K562 (cell line): ENCODE measurements around the gene AKAP12. TPM values are rescaled to one million over a fixed set of nuclear protein-coding genes. Genes with fewer than 3 reads are reported as not detected.

Experiments
- ATAC-seq: fragments of 200-7000 bp; cut with Tn5 transposase; 3 replicates; pipeline ENCODE4 v1.9.1; 2020; ENCODE audit warnings: moderate library complexity
- BruUV-seq: library from RNA; stranded (reverse); fragments of 400-500 nt; replicated peaks from 2 replicates; lab custom pipeline; 2021; lab: Mats Ljungman, UMichigan
- CTCF ChIA-PET: fragments of 300-600 bp; formaldehyde crosslinking; extraction: SDS; loops from one replicate; lab custom pipeline; 2021; ENCODE audit warnings: low intra/inter-chr PET ratio; lab: Yijun Ruan, JAX
- POLR2A ChIA-PET: fragments of 300-600, 350-650 bp; sonication (Branson Sonifier 250); formaldehyde crosslinking; extraction: SDS; loops from one replicate; lab custom pipeline; 2021; ENCODE audit warnings: antibody characterized with exemption, inconsistent platforms; lab: Yijun Ruan, JAX
- DNase-seq, 4 experiments: peaks; one replicate each; pipeline versions ENCODE4 v3.0.0 to v3.0.0-alpha.2; 2011 to 2018; ENCODE audit warnings: low spot score in 3 of 4, mixed read lengths in 3 of 4; ENCODE audit errors: extremely low read depth in 1 of 4
- FAIRE-seq: peaks from 2 replicates; lab custom pipeline; 2011; peaks lifted over from hg19 to GRCh38; lab: Jason Lieb, UNC
- H2AFZ ChIP-seq: 2 replicates; pipeline ENCODE4 v1.6.0; 2011; ENCODE audit warnings: low read depth, low read length, control low read depth, inconsistent platforms
- H3K27ac ChIP-seq: fragments of 200-600 bp; 3 replicates; pipeline ENCODE4 v1.8.0; 2011; ENCODE audit warnings: low read depth, mild to moderate bottlenecking, control low read depth, inconsistent platforms, low read length, moderate library complexity, mixed read lengths; ENCODE audit errors: extremely low read depth
- H3K27me3 ChIP-seq, 2 experiments: fragments of 300-600 bp in 1 of 2; 2 replicates in 1 of 2; 3 replicates in 1 of 2; pipeline versions ENCODE4 v1.6.0 to v1.8.0; 2011; ENCODE audit warnings: inconsistent platforms in 2 of 2, low read length in 2 of 2, mild to moderate bottlenecking in 1 of 2, mixed read lengths in 1 of 2, moderate library complexity in 1 of 2; ENCODE audit not compliant: control insufficient read depth in 2 of 2, insufficient read depth in 2 of 2
- H3K36me3 ChIP-seq: fragments of 300-600 bp; 3 replicates; pipeline ENCODE4 v1.8.0; 2011; ENCODE audit warnings: mild to moderate bottlenecking, low read length, inconsistent platforms; ENCODE audit not compliant: control insufficient read depth, insufficient read depth
- H3K4me1 ChIP-seq, 2 experiments: fragments of 200-600 bp in 1 of 2; replicated peaks in 1 of 2; 2 replicates in 1 of 2; 3 replicates in 1 of 2; pipeline versions ENCODE4 v1.5.1 to v1.8.0; 2011; ENCODE audit warnings: inconsistent platforms in 2 of 2, low read length in 2 of 2, mild to moderate bottlenecking in 1 of 2, mixed read lengths in 1 of 2, moderate library complexity in 1 of 2; ENCODE audit not compliant: control insufficient read depth in 2 of 2, insufficient read depth in 2 of 2
- H3K4me2 ChIP-seq: 2 replicates; pipeline ENCODE4 v1.6.1; 2011; ENCODE audit warnings: low read length, control low read depth, inconsistent platforms, mixed read lengths; ENCODE audit not compliant: insufficient read depth
- H3K4me3 ChIP-seq: fragments of 200-600 bp; sonication (generic), shearing (Covaris generic); 2 replicates; pipeline ENCODE4 v1.5.1; 2016; ENCODE audit warnings: control low read depth, inconsistent platforms
- H3K79me2 ChIP-seq: fragments of 200-600 bp; 3 replicates; pipeline ENCODE4 v1.8.0; 2011; ENCODE audit warnings: low read length, inconsistent platforms; ENCODE audit not compliant: control insufficient read depth, insufficient read depth
- H3K9ac ChIP-seq, 2 experiments: 2 replicates each; pipeline versions ENCODE4 v1.6.0 to v1.6.1; 2011; ENCODE audit warnings: low read depth in 2 of 2, low read length in 2 of 2, control low read depth in 1 of 2, inconsistent platforms in 1 of 2, mild to moderate bottlenecking in 1 of 2, mixed read lengths in 1 of 2; ENCODE audit not compliant: insufficient read depth in 1 of 2
- H3K9me1 ChIP-seq: one replicate; pipeline ENCODE4 v1.6.0; 2011; ENCODE audit warnings: inconsistent platforms, mild to moderate bottlenecking, low read length, moderate library complexity; ENCODE audit not compliant: control insufficient read depth, insufficient read depth
- H3K9me3 ChIP-seq: replicated peaks from 2 replicates; pipeline ENCODE4 v1.5.1; 2011; ENCODE audit warnings: low read depth, low read length, inconsistent platforms; ENCODE audit not compliant: control insufficient read depth, insufficient read depth
- H4K20me1 ChIP-seq: replicated peaks from 2 replicates; pipeline ENCODE4 v1.6.1; 2011; ENCODE audit warnings: low read length, inconsistent platforms, mixed read lengths; ENCODE audit not compliant: control insufficient read depth, insufficient read depth
- NFATC3 ChIP-seq: fragments of 450-650 bp; IDR thresholded peaks from 2 replicates; pipeline ENCODE4 v1.6.1; 2017; ENCODE audit warnings: mild to moderate bottlenecking
- NFE2 ChIP-seq: IDR thresholded peaks from 2 replicates; pipeline ENCODE4 v1.6.1; 2014; ENCODE audit warnings: antibody characterized with exemption, low read depth
- RAD51 ChIP-seq: fragments of 450-650 bp; IDR thresholded peaks from 2 replicates; pipeline ENCODE4 v1.7.1; 2016; ENCODE audit warnings: low read depth, mild to moderate bottlenecking, borderline replicate concordance
- RB1 ChIP-seq: fragments of 450-650 bp; IDR thresholded peaks from 2 replicates; pipeline ENCODE4 v1.6.1; 2017; ENCODE audit warnings: low read depth, mild to moderate bottlenecking
- SP2 ChIP-seq: IDR thresholded peaks from 2 replicates; pipeline ENCODE4 v1.6.1; 2011; ENCODE audit warnings: mild to moderate bottlenecking, low read depth, low read length, moderate library complexity; ENCODE audit not compliant: poor library complexity, severe bottlenecking; ENCODE audit errors: extremely low read depth
- SREBF1 ChIP-seq: fragments of 150-350 bp; IDR thresholded peaks from 2 replicates; pipeline ENCODE4 v1.6.1; 2014; ENCODE audit warnings: antibody characterized with exemption, low read depth, low read length, borderline replicate concordance
- ZNF318 ChIP-seq, 2 experiments: fragments of 450-650 bp; IDR thresholded peaks; 2 replicates each; pipeline ENCODE4 v1.6.1; 2016; ENCODE audit warnings: mild to moderate bottlenecking in 2 of 2, borderline replicate concordance in 1 of 2, low read depth in 1 of 2, moderate library complexity in 1 of 2
- ZNF76 ChIP-seq: fragments of 250-450 bp; sonication (Bioruptor Pico); IDR thresholded peaks from 2 replicates; pipeline ENCODE4 v1.4.0; 2020; ENCODE audit warnings: mild to moderate bottlenecking, moderate library complexity, borderline replicate concordance
- WGBS: fragments of 100-300 bp; shearing (Covaris generic); methylation state at CpG from one replicate; pipeline ENCODE4 v1.1.6; 2016; ENCODE audit warnings: low coverage, mixed read lengths; ENCODE audit not compliant: insufficient coverage; ENCODE audit errors: missing lambda C conversion rate; 5-methylcytosine and 5-hydroxymethylcytosine counted together
- in situ Hi-C: fragments of 300-500 bp; cut with MboI; formaldehyde crosslinking; loops from 4 replicates; pipeline ENCODE4 v1.15.0; 2018; ENCODE audit warnings: inconsistent platforms, mixed read lengths
- intact Hi-C: fragments of 100-400 bp; cut with micrococcal nuclease; formaldehyde crosslinking; loops from 2 replicates; pipeline ENCODE4 v1.14.2; 2022
- polyA plus RNA-seq, 8 experiments: library from polyadenylated mRNA; depleted of rRNA in 4 of 8; stranded (reverse) in 5 of 8; unstranded in 3 of 8; fragments of >200 nt; fragmentation: Nextera tagmentation in 2 of 8; fragmentation: Illumina TruSeq in 1 of 8; extraction: Ambion mirVana in 2 of 8; extraction: Trizol in 1 of 8; gene quantifications; 2 replicates each; pipeline versions ENCODE4 v1.2.1 to v1.2.3, GENCODE V29; 2011 to 2014; ENCODE audit warnings: inconsistent platforms in 1 of 8, missing spikeins in 1 of 8
- total RNA-seq, 7 experiments: library from RNA; depleted of rRNA in 6 of 7; stranded (reverse); fragments of >200 nt in 6 of 7; fragmentation: Illumina TruSeq in 2 of 7; extraction: Trizol in 2 of 7; gene quantifications; 2 replicates each; pipeline versions ENCODE4 v1.2.1 to v1.2.3, GENCODE V29; 2011 to 2021; ENCODE audit warnings: low replicate concordance in 1 of 7

AKAP12 gene
- total and polyA plus RNA-seq, 9 of the 15 experiments (the other 6 are each of a cell fraction or from before 2014, with no cell fraction given) = 0.08 to 2.0 (median 0.62) TPM

- BruUV-seq = no TSS peak
- no peaks in the 10 kb centered on the region for H4K20me1 ChIP-seq
- H3K27me3 ChIP-seq = peaks cover 56 to 73% of the 10 kb centered on the region in 2 experiments
- H3K9ac ChIP-seq = no peak overlapping the region
- intact Hi-C loops = no loop called here
- DNase-seq (no peak), ATAC-seq (no peak), FAIRE-seq (no peak)
- no peaks in the 10 kb centered on the region for H3K79me2 ChIP-seq
- CTCF ChIA-PET = no interaction called here
- no peak overlapping the region for H3K4me2 ChIP-seq
- 4% methylated on average over 12 of the region's 12 CpGs for WGBS
- no peak overlapping the region for H2AFZ ChIP-seq
- H3K4me3 ChIP-seq = no peak overlapping the region
- TF ChIP-seq RB1 = no peak
- no peak for TF ChIP-seq ZNF318 (IDR thresholded peaks at IDR 0.05; ENCODE audit: borderline replicate concordance in 1 of 2, low read depth in 1 of 2)
- TF ChIP-seq NFE2 = no peak
- TF ChIP-seq SP2 = no peak
- TF ChIP-seq ZNF76 = no peak
- no peak for TF ChIP-seq NFATC3
- no peak for TF ChIP-seq SREBF1
- TF ChIP-seq RAD51 = no peak
- in situ Hi-C loops = no loop called here
- no peaks in the 10 kb centered on the region for H3K9me1 ChIP-seq
- no peaks in the 10 kb centered on the region for H3K9me3 ChIP-seq
- POLR2A ChIA-PET = interaction anchor here (0.6 to 1.8 kb wide), 4 partner anchors 13 to 45 kb away, joined by 3 to 4 read pairs (median 4); no protein-coding TSS in a partner anchor
- H3K36me3 ChIP-seq = no peaks in the 10 kb centered on the region
- H3K27ac ChIP-seq = no peak overlapping the region
- H3K4me1 ChIP-seq = no peaks in the 10 kb centered on the region; a peak in 1 of 5 replicates
Measured at GRCh38 chr6:151310279-151310678, 70.5 kb downstream of the AKAP12 start.
